GM19025 (cell line): ENCODE measurements around the gene ZNF276.
"Not testable (repeated sequence)": the region's sequence is repeated elsewhere in the genome, so short reads cannot be mapped to it uniquely, and the experiment has no call there.

Experiments used
- ATAC-seq: cut with Tn5 transposase; IDR thresholded peaks from one replicate; pipeline ENCODE4 v1.9.1; 2021; ENCODE audit warnings: mild to moderate bottlenecking, low read depth, moderate library complexity; ENCODE audit not compliant: unreplicated experiment

The ZNF276 gene

GRCh38 chr16:89720813-89721545 is at the start of gene ZNF276, which contains the start of gene VPS9D1:
Gene ZNF276 (plus strand): TSS chr16:89721537. CDS start chr16:89721641, 104 bp downstream.
Gene VPS9D1 (minus strand): TSS chr16:89720898. CDS start chr16:89720861, 37 bp downstream.
- peak; percentile 49 for ATAC-seq

GRCh38 chr16:89671565-89671964 is 49.8 kb upstream of the ZNF276 start:
- ATAC-seq, result not testable (repeated sequence)

- ATAC-seq, result no peak
These were observed 49.0 kb upstream of the ZNF276 start for GRCh38 chr16:89672177-89672941.

- no peak for ATAC-seq
These were observed 43.1 kb upstream of the ZNF276 start for GRCh38 chr16:89678258-89678657.

- no peak for ATAC-seq
These were observed 35.4 kb upstream of the ZNF276 start for GRCh38 chr16:89685916-89686315.

- ATAC-seq, result peak; percentile 81
These were observed 34.7 kb upstream of the ZNF276 start, which contains the start of gene CDK10 for GRCh38 chr16:89686520-89687091. Gene CDK10 (plus strand): TSS chr16:89686689. CDS start chr16:89686711, 22 bp downstream.

GRCh38 chr16:89687092-89687940 is 34.0 kb upstream of the ZNF276 start:
- ATAC-seq, result peak; percentile 39

GRCh38 chr16:89688395-89688794 is 32.9 kb upstream of the ZNF276 start:
- ATAC-seq, result no peak

GRCh38 chr16:89689142-89689541 is 32.2 kb upstream of the ZNF276 start:
- no peak for ATAC-seq

GRCh38 chr16:89689621-89690020 is 31.7 kb upstream of the ZNF276 start:
- ATAC-seq, result not testable (repeated sequence)

- no peak for ATAC-seq
These were observed 30.9 kb upstream of the ZNF276 start for GRCh38 chr16:89690392-89690901.

- no peak for ATAC-seq
These were observed 29.9 kb upstream of the ZNF276 start for GRCh38 chr16:89691231-89691985.

GRCh38 chr16:89691986-89692569 is 29.3 kb upstream of the ZNF276 start:
- ATAC-seq, result no peak

- no peak for ATAC-seq
These were observed 28.0 kb upstream of the ZNF276 start for GRCh38 chr16:89693289-89693731.

GRCh38 chr16:89693931-89694783 is 27.2 kb upstream of the ZNF276 start:
- ATAC-seq, result no peak

- ATAC-seq, result not testable (repeated sequence)
These were observed 26.6 kb upstream of the ZNF276 start for GRCh38 chr16:89694784-89695085.

- ATAC-seq, result no peak
These were observed 26.1 kb upstream of the ZNF276 start for GRCh38 chr16:89695086-89695874.
